ENCODE data around the gene MDGA2. TPM values are rescaled to one million over a fixed set of nuclear protein-coding genes. Genes with fewer than 3 reads are reported as not detected.
"Not testable (repeated sequence)": the region's sequence is repeated elsewhere in the genome, so short reads cannot be mapped to it uniquely, and the experiment has no call there.

Gene MDGA2
- total RNA-seq, 2 donors from 2014 or later, result not detected

GRCh38 chr14:47284283-47284682 is 391.1 kb downstream of the MDGA2 start:
- Histone ChIP-seq H3K4me3 (no peak overlapping the region), H3K27ac (no peak overlapping the region), H3K27me3 (no peaks in the 10 kb centered on the region), H3K36me3 (no peaks in the 10 kb centered on the region), H3K9me3 (no peaks in the 10 kb centered on the region), H3K4me1 (no peaks in the 10 kb centered on the region)
- TF ChIP-seq CTCF (IDR thresholded peaks at IDR 0.05), result no peak
- DNase-seq (ENCODE audit: low spot score), result no peak

- not testable (repeated sequence) for H3K36me3 ChIP-seq; H3K9me3 ChIP-seq; H3K4me1 ChIP-seq; H3K4me3 ChIP-seq; DNase-seq (ENCODE audit: low spot score); H3K27me3 ChIP-seq; H3K27ac ChIP-seq
Observed at GRCh38 chr14:47281761-47282160, 393.6 kb downstream of the MDGA2 start.

GRCh38 chr14:47278233-47278842 is 397.1 kb downstream of the MDGA2 start:
- Histone ChIP-seq H3K4me1 (no peaks in the 10 kb centered on the region), H3K36me3 (no peaks in the 10 kb centered on the region), H3K9me3 (no peaks in the 10 kb centered on the region), H3K27ac (no peak overlapping the region), H3K4me3 (no peak overlapping the region), H3K27me3 (no peaks in the 10 kb centered on the region)
- DNase-seq (ENCODE audit: low spot score), result no peak
- peak; percentile 18 to 64 for TF ChIP-seq CTCF (IDR thresholded peaks at IDR 0.05)

GRCh38 chr14:47277703-47278102 is 397.7 kb downstream of the MDGA2 start:
- Histone ChIP-seq H3K27ac (no peak overlapping the region), H3K36me3 (no peaks in the 10 kb centered on the region), H3K4me1 (no peaks in the 10 kb centered on the region), H3K4me3 (no peak overlapping the region), H3K9me3 (no peaks in the 10 kb centered on the region), H3K27me3 (no peaks in the 10 kb centered on the region)
- no peak for DNase-seq (ENCODE audit: low spot score)
- no peak for TF ChIP-seq CTCF (IDR thresholded peaks at IDR 0.05)

GRCh38 chr14:47276931-47277330 is 398.5 kb downstream of the MDGA2 start:
- Histone ChIP-seq H3K4me3 (no peak overlapping the region), H3K27ac (no peak overlapping the region), H3K27me3 (no peaks in the 10 kb centered on the region), H3K4me1 (no peaks in the 10 kb centered on the region), H3K36me3 (no peaks in the 10 kb centered on the region), H3K9me3 (no peaks in the 10 kb centered on the region)
- no peak for DNase-seq (ENCODE audit: low spot score)
- TF ChIP-seq CTCF (IDR thresholded peaks at IDR 0.05), result no peak

- no peak for DNase-seq (ENCODE audit: low spot score)
- Histone ChIP-seq H3K4me3 (no peak overlapping the region), H3K27ac (no peak overlapping the region), H3K36me3 (no peaks in the 10 kb centered on the region), H3K27me3 (no peaks in the 10 kb centered on the region), H3K9me3 (no peaks in the 10 kb centered on the region), H3K4me1 (no peaks in the 10 kb centered on the region)
- TF ChIP-seq CTCF (IDR thresholded peaks at IDR 0.05), result no peak
Observed at GRCh38 chr14:47273939-47274338, 401.5 kb downstream of the MDGA2 start.
